ENCODE measurements around the gene GAS2L1. TPM values are rescaled to one million over a fixed set of nuclear protein-coding genes. Genes with fewer than 3 reads are reported as not detected.

GAS2L1 gene
- total RNA-seq, 1 donor from 2014 or later, result 21.6 TPM

DNA sequence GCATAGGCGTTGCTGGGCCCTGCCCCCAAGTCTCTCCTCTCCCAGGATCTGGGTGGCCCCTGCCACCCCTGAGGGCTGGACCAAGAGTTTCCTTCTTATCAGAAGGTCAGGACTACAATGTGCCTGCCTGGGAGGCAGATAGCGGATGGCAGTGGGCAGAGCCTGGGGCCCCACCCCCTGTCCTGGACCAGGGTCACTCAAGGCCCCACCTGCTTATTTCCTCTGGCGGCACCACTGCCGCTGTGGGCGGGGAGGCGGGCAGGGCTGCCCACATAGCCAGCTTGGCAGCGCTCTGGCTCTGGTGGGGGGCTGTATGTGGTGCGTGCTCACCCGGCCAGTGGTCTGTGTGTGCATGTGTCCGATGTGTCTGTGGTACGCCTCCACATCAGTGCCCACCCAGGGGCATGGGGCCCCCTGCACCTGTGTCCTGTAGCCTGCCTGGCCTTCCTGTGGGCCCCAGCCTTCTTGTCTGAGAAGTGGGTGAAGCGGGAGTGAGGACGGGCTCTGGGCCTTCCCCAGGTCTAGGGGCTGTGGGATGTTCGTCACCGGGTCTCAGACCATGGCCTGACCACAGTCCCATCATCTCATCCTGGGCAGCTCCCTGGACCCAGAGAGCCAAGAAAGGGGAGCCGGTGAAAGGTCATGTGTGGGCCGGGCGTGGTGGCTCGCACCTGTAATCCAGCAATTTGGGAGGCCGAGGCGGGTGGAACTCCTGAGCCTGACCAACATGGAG is 3.0 kb downstream of the GAS2L1 start:
- no peak overlapping the region for H3K4me3 Mint-ChIP-seq (ENCODE audit: unreplicated experiment)
- DNase-seq (ENCODE audit: extremely low spot score, unreplicated experiment), result no peak
- no peaks in the 10 kb centered on the region for H3K9me3 Mint-ChIP-seq (ENCODE audit: unreplicated experiment)
- H3K36me3 Mint-ChIP-seq (ENCODE audit: unreplicated experiment), result no peaks in the 10 kb centered on the region
- H3K27ac Mint-ChIP-seq (ENCODE audit: unreplicated experiment), result peak overlapping the region; percentile 85
- peaks cover 46% of the 10 kb centered on the region for H3K4me1 Mint-ChIP-seq (ENCODE audit: unreplicated experiment)
- H3K27me3 Mint-ChIP-seq (ENCODE audit: unreplicated experiment), result peaks cover 9% of the 10 kb centered on the region
- TF ChIP-seq, protein P1, sequence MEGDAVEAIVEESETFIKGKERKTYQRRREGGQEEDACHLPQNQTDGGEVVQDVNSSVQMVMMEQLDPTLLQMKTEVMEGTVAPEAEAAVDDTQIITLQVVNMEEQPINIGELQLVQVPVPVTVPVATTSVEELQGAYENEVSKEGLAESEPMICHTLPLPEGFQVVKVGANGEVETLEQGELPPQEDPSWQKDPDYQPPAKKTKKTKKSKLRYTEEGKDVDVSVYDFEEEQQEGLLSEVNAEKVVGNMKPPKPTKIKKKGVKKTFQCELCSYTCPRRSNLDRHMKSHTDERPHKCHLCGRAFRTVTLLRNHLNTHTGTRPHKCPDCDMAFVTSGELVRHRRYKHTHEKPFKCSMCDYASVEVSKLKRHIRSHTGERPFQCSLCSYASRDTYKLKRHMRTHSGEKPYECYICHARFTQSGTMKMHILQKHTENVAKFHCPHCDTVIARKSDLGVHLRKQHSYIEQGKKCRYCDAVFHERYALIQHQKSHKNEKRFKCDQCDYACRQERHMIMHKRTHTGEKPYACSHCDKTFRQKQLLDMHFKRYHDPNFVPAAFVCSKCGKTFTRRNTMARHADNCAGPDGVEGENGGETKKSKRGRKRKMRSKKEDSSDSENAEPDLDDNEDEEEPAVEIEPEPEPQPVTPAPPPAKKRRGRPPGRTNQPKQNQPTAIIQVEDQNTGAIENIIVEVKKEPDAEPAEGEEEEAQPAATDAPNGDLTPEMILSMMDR (IDR thresholded peaks at IDR 0.05), result no peak

DNA sequence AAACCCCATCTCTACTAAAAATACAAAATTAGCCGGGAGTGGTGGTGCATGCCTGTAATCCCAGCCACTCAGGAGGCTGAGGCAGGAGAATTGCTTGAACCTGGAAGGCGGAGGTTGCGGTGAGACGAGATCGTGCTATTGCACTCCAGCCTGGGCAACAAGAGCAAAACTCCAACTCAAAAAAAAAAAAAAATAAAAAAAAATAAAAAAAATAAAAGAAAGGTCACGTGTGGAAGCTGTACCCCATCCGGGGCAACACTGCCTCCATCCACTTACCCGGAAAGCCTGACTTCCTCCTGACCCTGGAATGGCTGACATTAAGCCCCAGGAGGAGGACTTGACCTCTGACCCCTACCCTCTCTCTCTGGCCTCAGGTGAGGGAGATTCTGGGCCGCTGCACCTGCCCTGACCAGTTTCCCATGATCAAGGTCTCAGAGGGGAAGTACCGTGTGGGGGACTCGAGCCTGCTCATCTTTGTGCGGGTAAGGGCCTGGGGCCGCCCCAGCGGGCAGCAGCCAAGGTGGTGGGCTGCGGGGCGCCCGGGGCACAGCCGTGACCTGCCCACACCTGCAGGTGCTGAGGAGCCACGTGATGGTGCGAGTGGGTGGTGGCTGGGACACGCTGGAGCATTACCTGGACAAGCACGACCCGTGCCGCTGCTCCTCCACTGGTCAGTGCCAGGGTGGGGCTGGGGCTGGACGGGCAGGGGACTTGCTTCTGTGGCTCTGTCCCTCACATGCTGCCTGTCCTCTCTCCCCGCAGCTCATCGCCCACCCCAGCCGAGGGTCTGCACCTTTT is 3.8 kb downstream of the GAS2L1 start:
- TF ChIP-seq, protein P1 (IDR thresholded peaks at IDR 0.05), result no peak
- no peak overlapping the region for H3K4me3 Mint-ChIP-seq (ENCODE audit: unreplicated experiment)
- DNase-seq (ENCODE audit: extremely low spot score, unreplicated experiment), result no peak
- no peaks in the 10 kb centered on the region for H3K9me3 Mint-ChIP-seq (ENCODE audit: unreplicated experiment)
- H3K27me3 Mint-ChIP-seq (ENCODE audit: unreplicated experiment), result peaks cover 13% of the 10 kb centered on the region
- peak overlapping the region; percentile 97 for H3K27ac Mint-ChIP-seq (ENCODE audit: unreplicated experiment)
- no peaks in the 10 kb centered on the region for H3K36me3 Mint-ChIP-seq (ENCODE audit: unreplicated experiment)
- H3K4me1 Mint-ChIP-seq (ENCODE audit: unreplicated experiment), result peaks cover 47% of the 10 kb centered on the region

DNA sequence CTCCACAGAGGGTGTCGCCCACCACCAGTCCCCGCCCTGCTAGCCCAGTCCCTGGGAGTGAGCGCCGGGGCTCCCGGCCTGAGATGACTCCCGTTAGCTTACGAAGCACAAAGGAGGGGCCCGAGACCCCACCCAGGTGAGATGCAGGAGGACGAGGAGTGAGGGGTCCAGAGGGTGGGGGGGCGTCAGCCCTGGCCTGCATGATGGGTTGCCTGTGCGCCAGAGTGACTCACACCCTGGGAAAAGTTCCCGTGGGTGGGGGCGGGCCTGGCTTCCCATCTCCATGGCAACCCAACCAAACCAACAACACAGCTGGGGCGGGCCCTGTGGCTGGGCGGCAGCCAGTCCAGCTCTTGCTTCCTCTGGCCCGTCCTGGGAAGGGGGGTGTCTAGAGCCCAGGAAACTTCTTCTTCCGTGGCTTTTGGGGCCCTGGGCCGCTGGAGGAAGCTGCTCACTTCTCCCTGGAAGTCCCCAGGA is 4.5 kb downstream of the GAS2L1 start:
- Mint-ChIP-seq H3K27ac (ENCODE audit: unreplicated experiment) (peak overlapping the region; percentile 97), H3K4me3 (ENCODE audit: unreplicated experiment) (no peak overlapping the region), H3K27me3 (ENCODE audit: unreplicated experiment) (peaks cover 13% of the 10 kb centered on the region), H3K4me1 (ENCODE audit: unreplicated experiment) (peaks cover 44% of the 10 kb centered on the region), H3K9me3 (ENCODE audit: unreplicated experiment) (no peaks in the 10 kb centered on the region), H3K36me3 (ENCODE audit: unreplicated experiment) (no peaks in the 10 kb centered on the region)
- TF ChIP-seq, protein P1 (IDR thresholded peaks at IDR 0.05), result no peak
- peak; percentile 99 for DNase-seq (ENCODE audit: extremely low spot score, unreplicated experiment)

DNA sequence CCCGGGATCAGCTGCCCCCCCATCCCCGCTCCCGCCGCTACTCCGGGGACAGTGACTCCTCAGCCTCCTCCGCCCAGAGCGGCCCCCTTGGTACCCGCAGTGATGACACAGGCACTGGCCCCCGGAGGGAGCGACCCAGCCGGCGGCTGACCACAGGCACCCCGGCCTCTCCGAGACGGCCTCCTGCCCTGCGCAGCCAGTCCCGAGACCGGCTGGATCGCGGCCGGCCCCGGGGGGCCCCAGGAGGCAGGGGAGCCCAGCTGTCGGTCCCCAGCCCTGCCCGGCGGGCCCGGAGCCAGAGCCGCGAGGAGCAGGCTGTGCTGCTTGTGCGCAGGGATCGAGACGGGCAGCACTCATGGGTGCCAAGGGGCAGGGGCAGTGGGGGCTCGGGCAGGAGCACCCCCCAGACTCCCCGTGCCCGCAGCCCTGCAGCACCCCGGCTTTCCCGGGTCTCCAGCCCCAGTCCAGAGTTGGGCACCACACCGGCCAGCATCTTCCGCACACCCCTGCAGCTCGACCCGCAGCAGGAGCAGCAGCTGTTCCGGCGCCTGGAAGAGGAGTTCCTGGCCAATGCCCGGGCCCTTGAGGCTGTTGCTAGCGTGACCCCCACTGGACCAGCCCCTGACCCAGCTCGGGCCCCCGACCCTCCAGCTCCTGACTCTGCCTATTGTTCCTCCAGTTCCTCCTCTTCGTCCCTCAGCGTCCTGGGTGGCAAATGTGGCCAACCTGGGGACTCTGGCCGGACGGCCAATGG is 5.2 kb downstream of the GAS2L1 start:
- H3K27me3 Mint-ChIP-seq (ENCODE audit: unreplicated experiment), result peaks cover 21% of the 10 kb centered on the region
- no peak for DNase-seq (ENCODE audit: extremely low spot score, unreplicated experiment)
- no peaks in the 10 kb centered on the region for H3K36me3 Mint-ChIP-seq (ENCODE audit: unreplicated experiment)
- no peaks in the 10 kb centered on the region for H3K9me3 Mint-ChIP-seq (ENCODE audit: unreplicated experiment)
- TF ChIP-seq, protein P1 (IDR thresholded peaks at IDR 0.05), result no peak
- H3K4me3 Mint-ChIP-seq (ENCODE audit: unreplicated experiment), result no peak overlapping the region
- H3K4me1 Mint-ChIP-seq (ENCODE audit: unreplicated experiment), result peaks cover 44% of the 10 kb centered on the region
- H3K27ac Mint-ChIP-seq (ENCODE audit: unreplicated experiment), result peak overlapping the region; percentile 97
